ENCODE results near the gene RND1. TPM values are rescaled to one million over a fixed set of nuclear protein-coding genes. Genes with fewer than 3 reads are reported as not detected.

The RND1 gene
- total and polyA plus RNA-seq, 2 of the 13 experiments (the other 11 are each of a cell fraction or from before 2014, with no cell fraction given) = 1.8 to 1.9 TPM

DNA sequence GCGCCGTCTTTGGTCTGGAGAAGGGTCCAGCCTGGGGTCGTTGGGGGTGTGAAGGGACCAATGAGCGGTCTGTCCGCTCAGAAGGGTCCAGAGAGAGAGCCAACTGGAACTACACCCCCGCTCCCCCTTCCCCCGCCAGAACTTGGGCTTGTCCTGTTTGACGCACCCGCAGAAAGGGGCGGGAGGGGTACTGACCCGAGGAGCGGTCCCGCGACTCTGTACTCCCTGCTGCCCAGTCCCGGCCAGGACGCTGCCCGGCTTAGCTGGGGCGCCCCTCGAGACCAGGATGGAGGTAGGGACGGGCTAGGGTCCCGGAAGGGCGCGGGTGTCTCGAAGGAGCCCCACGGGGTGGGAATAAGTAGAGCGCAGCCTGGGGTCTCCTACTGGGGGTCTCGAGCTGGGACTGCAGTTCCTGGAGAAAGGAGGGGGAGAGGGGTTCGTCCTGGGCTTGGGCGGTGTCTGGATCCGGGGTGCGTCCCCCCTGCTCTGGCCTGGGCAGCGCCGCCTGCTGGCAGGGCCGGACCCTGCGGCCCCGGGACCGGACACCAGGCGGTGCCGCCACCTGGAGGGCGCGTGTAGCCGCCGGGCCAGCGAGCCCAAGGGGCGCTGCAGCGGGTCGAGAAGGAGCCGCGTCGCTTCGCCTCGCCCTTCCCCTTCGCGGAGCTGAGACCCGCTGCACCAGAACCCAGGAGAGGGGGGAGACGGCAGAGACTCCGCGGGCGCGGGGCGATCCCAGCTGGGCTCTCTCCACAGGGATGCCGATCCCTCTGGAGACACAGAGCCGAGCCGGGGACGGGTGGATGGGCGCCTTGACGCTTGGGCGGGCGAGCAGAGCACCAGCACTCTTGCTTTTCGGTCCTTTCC, 51.2 kb downstream of the RND1 start (continued):
- TF ChIP-seq, protein P1, sequence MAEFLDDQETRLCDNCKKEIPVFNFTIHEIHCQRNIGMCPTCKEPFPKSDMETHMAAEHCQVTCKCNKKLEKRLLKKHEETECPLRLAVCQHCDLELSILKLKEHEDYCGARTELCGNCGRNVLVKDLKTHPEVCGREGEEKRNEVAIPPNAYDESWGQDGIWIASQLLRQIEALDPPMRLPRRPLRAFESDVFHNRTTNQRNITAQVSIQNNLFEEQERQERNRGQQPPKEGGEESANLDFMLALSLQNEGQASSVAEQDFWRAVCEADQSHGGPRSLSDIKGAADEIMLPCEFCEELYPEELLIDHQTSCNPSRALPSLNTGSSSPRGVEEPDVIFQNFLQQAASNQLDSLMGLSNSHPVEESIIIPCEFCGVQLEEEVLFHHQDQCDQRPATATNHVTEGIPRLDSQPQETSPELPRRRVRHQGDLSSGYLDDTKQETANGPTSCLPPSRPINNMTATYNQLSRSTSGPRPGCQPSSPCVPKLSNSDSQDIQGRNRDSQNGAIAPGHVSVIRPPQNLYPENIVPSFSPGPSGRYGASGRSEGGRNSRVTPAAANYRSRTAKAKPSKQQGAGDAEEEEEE (CRISPR knock-in tag; IDR thresholded peaks at IDR 0.05; ENCODE audit: borderline replicate concordance) = 0 out of 2 replicates have a peak, but pooled peaks have one; percentile 65
- peak; percentile 53; the same call in 1 of the 2 replicates for TF ChIP-seq NFE2L1 (CRISPR knock-in tag; IDR thresholded peaks at IDR 0.05; ENCODE audit: borderline replicate concordance)
- TF ChIP-seq, protein P2, sequence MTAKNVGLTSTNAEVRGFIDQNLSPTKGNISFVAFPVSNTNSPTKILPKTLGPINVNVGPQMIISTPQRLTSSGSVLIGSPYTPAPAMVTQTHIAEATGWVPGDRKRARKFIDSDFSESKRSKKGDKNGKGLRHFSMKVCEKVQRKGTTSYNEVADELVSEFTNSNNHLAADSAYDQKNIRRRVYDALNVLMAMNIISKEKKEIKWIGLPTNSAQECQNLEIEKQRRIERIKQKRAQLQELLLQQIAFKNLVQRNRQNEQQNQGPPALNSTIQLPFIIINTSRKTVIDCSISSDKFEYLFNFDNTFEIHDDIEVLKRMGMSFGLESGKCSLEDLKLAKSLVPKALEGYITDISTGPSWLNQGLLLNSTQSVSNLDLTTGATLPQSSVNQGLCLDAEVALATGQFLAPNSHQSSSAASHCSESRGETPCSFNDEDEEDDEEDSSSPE (CRISPR knock-in tag; IDR thresholded peaks at IDR 0.05) = peak; percentile 73
- TF ChIP-seq CCAR2 (optimal IDR thresholded peaks at IDR 0.05; ENCODE audit: low read depth, low read length) = no peak
- no peak for TF ChIP-seq ZSCAN31 (CRISPR knock-in tag; IDR thresholded peaks at IDR 0.05; ENCODE audit: low read depth)
- TF ChIP-seq, protein P3, sequence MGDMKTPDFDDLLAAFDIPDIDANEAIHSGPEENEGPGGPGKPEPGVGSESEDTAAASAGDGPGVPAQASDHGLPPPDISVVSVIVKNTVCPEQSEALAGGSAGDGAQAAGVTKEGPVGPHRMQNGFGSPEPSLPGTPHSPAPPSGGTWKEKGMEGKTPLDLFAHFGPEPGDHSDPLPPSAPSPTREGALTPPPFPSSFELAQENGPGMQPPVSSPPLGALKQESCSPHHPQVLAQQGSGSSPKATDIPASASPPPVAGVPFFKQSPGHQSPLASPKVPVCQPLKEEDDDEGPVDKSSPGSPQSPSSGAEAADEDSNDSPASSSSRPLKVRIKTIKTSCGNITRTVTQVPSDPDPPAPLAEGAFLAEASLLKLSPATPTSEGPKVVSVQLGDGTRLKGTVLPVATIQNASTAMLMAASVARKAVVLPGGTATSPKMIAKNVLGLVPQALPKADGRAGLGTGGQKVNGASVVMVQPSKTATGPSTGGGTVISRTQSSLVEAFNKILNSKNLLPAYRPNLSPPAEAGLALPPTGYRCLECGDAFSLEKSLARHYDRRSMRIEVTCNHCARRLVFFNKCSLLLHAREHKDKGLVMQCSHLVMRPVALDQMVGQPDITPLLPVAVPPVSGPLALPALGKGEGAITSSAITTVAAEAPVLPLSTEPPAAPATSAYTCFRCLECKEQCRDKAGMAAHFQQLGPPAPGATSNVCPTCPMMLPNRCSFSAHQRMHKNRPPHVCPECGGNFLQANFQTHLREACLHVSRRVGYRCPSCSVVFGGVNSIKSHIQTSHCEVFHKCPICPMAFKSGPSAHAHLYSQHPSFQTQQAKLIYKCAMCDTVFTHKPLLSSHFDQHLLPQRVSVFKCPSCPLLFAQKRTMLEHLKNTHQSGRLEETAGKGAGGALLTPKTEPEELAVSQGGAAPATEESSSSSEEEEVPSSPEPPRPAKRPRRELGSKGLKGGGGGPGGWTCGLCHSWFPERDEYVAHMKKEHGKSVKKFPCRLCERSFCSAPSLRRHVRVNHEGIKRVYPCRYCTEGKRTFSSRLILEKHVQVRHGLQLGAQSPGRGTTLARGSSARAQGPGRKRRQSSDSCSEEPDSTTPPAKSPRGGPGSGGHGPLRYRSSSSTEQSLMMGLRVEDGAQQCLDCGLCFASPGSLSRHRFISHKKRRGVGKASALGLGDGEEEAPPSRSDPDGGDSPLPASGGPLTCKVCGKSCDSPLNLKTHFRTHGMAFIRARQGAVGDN (CRISPR knock-in tag; IDR thresholded peaks at IDR 0.05) = peak; percentile 84
- TF ChIP-seq, protein P4, sequence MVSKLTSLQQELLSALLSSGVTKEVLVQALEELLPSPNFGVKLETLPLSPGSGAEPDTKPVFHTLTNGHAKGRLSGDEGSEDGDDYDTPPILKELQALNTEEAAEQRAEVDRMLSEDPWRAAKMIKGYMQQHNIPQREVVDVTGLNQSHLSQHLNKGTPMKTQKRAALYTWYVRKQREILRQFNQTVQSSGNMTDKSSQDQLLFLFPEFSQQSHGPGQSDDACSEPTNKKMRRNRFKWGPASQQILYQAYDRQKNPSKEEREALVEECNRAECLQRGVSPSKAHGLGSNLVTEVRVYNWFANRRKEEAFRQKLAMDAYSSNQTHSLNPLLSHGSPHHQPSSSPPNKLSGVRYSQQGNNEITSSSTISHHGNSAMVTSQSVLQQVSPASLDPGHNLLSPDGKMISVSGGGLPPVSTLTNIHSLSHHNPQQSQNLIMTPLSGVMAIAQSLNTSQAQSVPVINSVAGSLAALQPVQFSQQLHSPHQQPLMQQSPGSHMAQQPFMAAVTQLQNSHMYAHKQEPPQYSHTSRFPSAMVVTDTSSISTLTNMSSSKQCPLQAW (CRISPR knock-in tag; IDR thresholded peaks at IDR 0.05) = no peak
- TF ChIP-seq ZNF782 (CRISPR knock-in tag; IDR thresholded peaks at IDR 0.05; ENCODE audit: borderline replicate concordance) = 0 out of 2 replicates have a peak, but pooled peaks have one; percentile 38
- TF ChIP-seq ZNF34 (CRISPR knock-in tag; IDR thresholded peaks at IDR 0.05; ENCODE audit: borderline replicate concordance) = no peak
- TF ChIP-seq, protein P5, sequence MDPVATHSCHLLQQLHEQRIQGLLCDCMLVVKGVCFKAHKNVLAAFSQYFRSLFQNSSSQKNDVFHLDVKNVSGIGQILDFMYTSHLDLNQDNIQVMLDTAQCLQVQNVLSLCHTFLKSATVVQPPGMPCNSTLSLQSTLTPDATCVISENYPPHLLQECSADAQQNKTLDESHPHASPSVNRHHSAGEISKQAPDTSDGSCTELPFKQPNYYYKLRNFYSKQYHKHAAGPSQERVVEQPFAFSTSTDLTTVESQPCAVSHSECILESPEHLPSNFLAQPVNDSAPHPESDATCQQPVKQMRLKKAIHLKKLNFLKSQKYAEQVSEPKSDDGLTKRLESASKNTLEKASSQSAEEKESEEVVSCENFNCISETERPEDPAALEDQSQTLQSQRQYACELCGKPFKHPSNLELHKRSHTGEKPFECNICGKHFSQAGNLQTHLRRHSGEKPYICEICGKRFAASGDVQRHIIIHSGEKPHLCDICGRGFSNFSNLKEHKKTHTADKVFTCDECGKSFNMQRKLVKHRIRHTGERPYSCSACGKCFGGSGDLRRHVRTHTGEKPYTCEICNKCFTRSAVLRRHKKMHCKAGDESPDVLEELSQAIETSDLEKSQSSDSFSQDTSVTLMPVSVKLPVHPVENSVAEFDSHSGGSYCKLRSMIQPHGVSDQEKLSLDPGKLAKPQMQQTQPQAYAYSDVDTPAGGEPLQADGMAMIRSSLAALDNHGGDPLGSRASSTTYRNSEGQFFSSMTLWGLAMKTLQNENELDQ (CRISPR knock-in tag; IDR thresholded peaks at IDR 0.05; ENCODE audit: borderline replicate concordance) = no peak
- 0 out of 2 replicates have a peak, but pooled peaks have one; percentile 14 for TF ChIP-seq ZNF124 (CRISPR knock-in tag; IDR thresholded peaks at IDR 0.05)
- TF ChIP-seq RBM39 (IDR thresholded peaks at IDR 0.05; ENCODE audit: low read depth, low read length, poor library complexity, severe bottlenecking) = peak; percentile 37
- peak; percentile 46; the same call in 1 of the 2 replicates for TF ChIP-seq ZNF792 (CRISPR knock-in tag; IDR thresholded peaks at IDR 0.05)
- TF ChIP-seq ATF7-NPFF (CRISPR knock-in tag; IDR thresholded peaks at IDR 0.05; ENCODE audit: low read depth) = peak; percentile 92; the same call in 1 of the 2 replicates
- no peak for TF ChIP-seq KAT2B (IDR thresholded peaks at IDR 0.05; ENCODE audit: borderline replicate concordance, low read depth, low read length)

All from HepG2 (cell line).